GM10266 (cell line): ENCODE data around the gene OTP.
"Not testable (repeated sequence)": the region's sequence is repeated elsewhere in the genome, so short reads cannot be mapped to it uniquely, and the experiment has no call there.

Source experiments
- DNase-seq: peaks from one replicate; pipeline ENCODE4 v3.0.0; 2012; ENCODE audit errors: extremely low spot score
- CTCF ChIP-seq: IDR thresholded peaks from 2 replicates; pipeline ENCODE4 v1.5.1; 2012; ENCODE audit warnings: mild to moderate bottlenecking, low read depth; ENCODE audit not compliant: control insufficient read depth, insufficient read depth; ENCODE audit errors: missing control alignments

OTP gene

GRCh38 chr5:77628840-77629508 is 9.5 kb downstream of the OTP start:
- TF ChIP-seq CTCF = peak; percentile 21
- no peak for DNase-seq

GRCh38 chr5:77627869-77628674 is 10.4 kb downstream of the OTP start:
- no peak for TF ChIP-seq CTCF
- no peak for DNase-seq

- TF ChIP-seq CTCF = no peak
- peak; percentile 5 for DNase-seq
Measured at GRCh38 chr5:77623203-77623740, 15.2 kb downstream of the OTP start.

- TF ChIP-seq CTCF = no peak
- DNase-seq = no peak
Measured at GRCh38 chr5:77621440-77621839, 17.1 kb downstream of the OTP start.

GRCh38 chr5:77620405-77620804 is 18.1 kb downstream of the OTP start:
- TF ChIP-seq CTCF = no peak
- DNase-seq = no peak

- no peak for DNase-seq
Measured at GRCh38 chr5:77616920-77617319, 21.6 kb downstream of the OTP start.

GRCh38 chr5:77608927-77609326 is 29.6 kb downstream of the OTP start:
- DNase-seq = not testable (repeated sequence)

More at GRCh38 chr5:77616920-77617319, 21.6 kb downstream of the OTP start:
- TF ChIP-seq CTCF = no peak

- no peak for DNase-seq
- TF ChIP-seq CTCF = no peak
Measured at GRCh38 chr5:77607324-77607723, 31.2 kb downstream of the OTP start.
